Gastroesophageal sphincter (tissue), 3 donors: ENCODE results near the gene PDZD2.

Experiments
- CTCF ChIP-seq, 4 experiments: fragments of 200-600 bp in 2 of 4; fragments of 450-650 bp in 2 of 4; sonication (generic) in 1 of 4; IDR thresholded peaks; one replicate each; pipeline ENCODE4 v1.5.1; 2017 to 2019; ENCODE audit warnings: antibody characterized with exemption in 4 of 4, mild to moderate bottlenecking in 2 of 4, moderate library complexity in 2 of 4
- EP300 ChIP-seq: sonication (generic); formaldehyde crosslinking; IDR thresholded peaks from one replicate; pipeline ENCODE4 v1.6.1; 2017; ENCODE audit warnings: antibody characterized with exemption, mild to moderate bottlenecking
- POLR2A ChIP-seq, 2 donors: fragments of 450-650 bp; IDR thresholded peaks; one replicate each; pipeline ENCODE4 v1.6.1; 2017; ENCODE audit warnings: antibody characterized with exemption in 2 of 2, mild to moderate bottlenecking in 2 of 2, moderate library complexity in 1 of 2

GRCh38 chr5:31867219-31867618 is 228.3 kb downstream of the PDZD2 start:
- TF ChIP-seq CTCF (IDR thresholded peaks at IDR 0.05): no peak
- no peak for TF ChIP-seq EP300
- TF ChIP-seq POLR2A (IDR thresholded peaks at IDR 0.05): no peak
